CD4-positive, alpha-beta T cell (primary cell): ENCODE measurements around the gene EIF3CL. TPM values are rescaled to one million over a fixed set of nuclear protein-coding genes. Genes with fewer than 3 reads are reported as not detected.
"Not testable (repeated sequence)": the region's sequence is repeated elsewhere in the genome, so short reads cannot be mapped to it uniquely, and the experiment has no call there.

ENCODE experiments used
- ATAC-seq: fragments of 200-7000 bp; cut with Tn5 transposase; one replicate; pipeline ENCODE4 v1.10.0; 2022; ENCODE audit warnings: mild to moderate bottlenecking; ENCODE audit not compliant: poor library complexity
- CTCF ChIA-PET: fragments of 350-600 bp; sonication (Branson Sonifier 250); formaldehyde crosslinking; loops from one replicate; lab custom pipeline; 2021; ENCODE audit warnings: antibody characterized with exemption, inconsistent platforms; lab: Charles Lee
- POLR2A ChIA-PET: fragments of 350-600 bp; sonication (Branson Sonifier 250); formaldehyde crosslinking; loops from one replicate; lab custom pipeline; 2021; ENCODE audit warnings: antibody characterized with exemption, inconsistent platforms; lab: Charles Lee
- DNase-seq, 14 experiments: peaks; one replicate each; pipeline ENCODE4 v3.0.0-alpha.2; 2013 to 2020; ENCODE audit warnings: mixed read lengths in 2 of 14
- H3K27ac ChIP-seq, 2 donors: one replicate each; pipeline versions ENCODE4 v1.5.1 to v1.7.0; 2013; ENCODE audit warnings: low read length in 2 of 2, low read depth in 1 of 2, mild to moderate bottlenecking in 1 of 2
- H3K27me3 ChIP-seq, 2 experiments: 1 replicate in 1 of 2; 2 replicates in 1 of 2; pipeline versions ENCODE4 v1.6.1 to v1.7.0; 2013; ENCODE audit warnings: low read length in 2 of 2, control low read depth in 1 of 2, mild to moderate bottlenecking in 1 of 2, moderate library complexity in 1 of 2; ENCODE audit not compliant: insufficient read depth in 2 of 2, control insufficient read depth in 1 of 2
- H3K36me3 ChIP-seq: one replicate; pipeline ENCODE4 v1.6.1; 2013; ENCODE audit warnings: low read length, control low read depth; ENCODE audit not compliant: insufficient read depth
- H3K4me1 ChIP-seq: one replicate; pipeline ENCODE4 v1.6.1; 2013; ENCODE audit warnings: low read length, control low read depth; ENCODE audit not compliant: insufficient read depth
- H3K4me3 ChIP-seq: one replicate; pipeline ENCODE4 v1.5.1; 2013; ENCODE audit warnings: mild to moderate bottlenecking, low read length, moderate library complexity
- H3K9me3 ChIP-seq, 2 experiments: 1 replicate in 1 of 2; 2 replicates in 1 of 2; pipeline versions ENCODE4 v1.6.1 to v1.7.0; 2013; ENCODE audit warnings: low read length in 2 of 2, mild to moderate bottlenecking in 2 of 2, control low read depth in 1 of 2, moderate library complexity in 1 of 2; ENCODE audit not compliant: control insufficient read depth in 1 of 2, insufficient read depth in 1 of 2
- H3K27ac Mint-ChIP-seq: one replicate; pipeline ENCODE4 v1.8.0; 2020; ENCODE audit warnings: mixed read lengths
- H3K27me3 Mint-ChIP-seq: one replicate; pipeline ENCODE4 v1.8.0; 2021; ENCODE audit warnings: mixed read lengths
- H3K36me3 Mint-ChIP-seq: one replicate; pipeline ENCODE4 v1.8.0; 2021; ENCODE audit warnings: low read depth, mixed read lengths
- H3K4me1 Mint-ChIP-seq: one replicate; pipeline ENCODE4 v1.8.0; 2021; ENCODE audit warnings: low read depth, mixed read lengths
- H3K4me3 Mint-ChIP-seq: one replicate; pipeline ENCODE4 v1.8.0; 2020; ENCODE audit warnings: mild to moderate bottlenecking, mixed read lengths
- H3K9me3 Mint-ChIP-seq: one replicate; pipeline ENCODE4 v1.8.0; 2020; ENCODE audit warnings: mixed read lengths
- intact Hi-C, 2 experiments: fragments of 100-400 bp; cut with DNase I in 1 of 2; cut with micrococcal nuclease in 1 of 2; formaldehyde crosslinking; loops; one replicate each; pipeline versions ENCODE4 v1.15.1 to v1.9.0; 2023 to 2025; cut with DNase I, micrococcal nuclease
- total RNA-seq, 174 experiments: library from RNA in 2 of 174; stranded (reverse) in 2 of 174; gene quantifications; one replicate each; pipeline ENCODE4 v1.2.3 and lab custom pipeline; 2021 to 2026

Gene EIF3CL
- total RNA-seq, 2 experiments from 2014 or later, result 42.7 to 57.8 TPM

DNA sequence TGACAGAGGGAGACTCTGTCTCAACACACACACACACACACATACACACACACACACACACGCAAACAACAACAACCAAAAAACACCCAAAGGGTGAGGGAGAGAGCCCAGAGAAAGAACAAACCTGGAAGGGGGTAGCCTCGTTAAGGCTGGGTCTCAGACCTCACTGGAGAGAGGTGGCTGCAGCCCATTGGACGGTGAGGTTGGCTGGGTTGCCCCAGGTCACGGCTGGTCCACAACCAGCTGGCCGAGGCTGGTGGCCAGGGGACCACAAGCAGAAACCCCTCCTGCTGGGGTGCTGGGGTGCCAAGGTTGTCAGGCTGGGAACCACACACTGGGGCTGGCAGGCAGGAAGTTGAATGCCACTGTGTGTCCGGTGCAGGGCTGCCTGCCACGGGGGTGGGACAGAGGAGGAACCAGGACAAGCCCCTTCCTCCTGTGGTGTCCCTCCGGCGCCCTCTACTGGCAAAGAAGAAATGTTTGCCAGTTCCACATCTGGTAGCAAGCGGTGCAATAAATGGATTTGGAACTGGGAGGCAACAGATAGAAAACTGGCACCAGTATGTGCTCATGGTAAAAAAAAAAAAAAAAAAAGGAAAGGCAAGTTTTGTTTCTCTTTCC lies 22.5 kb upstream of the EIF3CL start:
- DNase-seq, H3K4me3 Mint-ChIP-seq, H3K9me3 Mint-ChIP-seq, POLR2A ChIA-PET, CTCF ChIA-PET, H3K4me3 ChIP-seq, H3K36me3 Mint-ChIP-seq, H3K27me3 ChIP-seq, H3K27me3 Mint-ChIP-seq, H3K27ac ChIP-seq, H3K9me3 ChIP-seq, H3K27ac Mint-ChIP-seq, H3K4me1 Mint-ChIP-seq, H3K36me3 ChIP-seq, H3K4me1 ChIP-seq, intact Hi-C loops: not testable (repeated sequence)
- ATAC-seq, result peak; percentile 89

DNA sequence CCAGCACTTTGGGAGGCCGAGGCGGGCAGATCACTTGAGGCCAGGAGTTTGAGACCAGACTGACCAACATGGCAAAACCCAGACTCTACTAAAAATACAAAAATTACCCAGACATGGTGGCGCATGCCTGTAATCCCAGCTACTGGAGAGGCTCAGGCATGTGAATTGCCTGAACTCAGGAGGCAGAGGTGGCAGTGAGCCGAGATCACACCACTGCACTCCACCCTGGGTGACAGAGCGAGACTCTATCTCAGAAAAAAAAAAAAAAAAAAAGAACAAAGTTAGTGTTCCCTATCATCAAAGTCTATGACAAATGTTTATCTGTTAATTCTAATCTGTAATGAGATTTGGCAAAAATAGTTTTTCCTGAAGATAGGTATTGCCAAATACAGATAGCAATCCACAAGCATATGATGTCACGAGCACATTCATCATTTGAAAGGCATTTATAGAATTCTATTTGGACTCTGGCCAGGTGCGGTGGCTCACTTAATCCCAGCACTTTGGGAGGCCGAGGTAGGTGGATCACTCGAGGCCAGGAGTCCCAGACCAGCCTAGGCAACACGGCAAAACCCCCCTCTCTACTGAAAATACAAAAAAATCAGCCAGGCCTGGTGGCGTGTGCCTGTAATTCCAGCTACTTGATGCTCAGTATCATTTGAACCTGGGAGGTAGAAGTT lies 17.6 kb upstream of the EIF3CL start:
- H3K36me3 Mint-ChIP-seq, H3K4me3 Mint-ChIP-seq, H3K4me3 ChIP-seq, H3K4me1 Mint-ChIP-seq, H3K27ac ChIP-seq, H3K27me3 Mint-ChIP-seq, CTCF ChIA-PET, ATAC-seq, H3K27ac Mint-ChIP-seq, H3K36me3 ChIP-seq, POLR2A ChIA-PET, H3K9me3 Mint-ChIP-seq, intact Hi-C loops, H3K4me1 ChIP-seq, DNase-seq, H3K9me3 ChIP-seq, H3K27me3 ChIP-seq: not testable (repeated sequence)

DNA sequence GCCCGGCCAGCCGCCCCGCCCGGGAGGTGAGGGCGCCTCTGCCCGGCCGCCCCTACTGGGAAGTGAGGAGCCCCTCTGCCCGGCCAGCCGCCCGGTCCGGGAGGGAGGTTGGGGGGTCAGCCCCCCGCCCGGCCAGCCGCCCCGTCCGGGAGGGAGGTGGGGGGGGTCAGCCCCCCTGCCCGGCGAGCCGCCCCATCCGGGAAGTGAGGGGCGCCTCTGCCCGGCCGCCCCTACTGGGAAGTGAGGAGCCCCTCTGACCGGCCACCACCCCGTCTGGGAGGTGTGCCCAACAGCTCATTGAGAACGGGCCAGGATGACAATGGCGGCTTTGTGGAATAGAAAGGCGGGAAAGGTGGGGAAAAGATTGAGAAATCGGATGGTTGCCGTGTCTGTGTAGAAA lies 13.4 kb upstream of the EIF3CL start:
- H3K4me1 ChIP-seq, POLR2A ChIA-PET, H3K36me3 Mint-ChIP-seq, DNase-seq, H3K27ac Mint-ChIP-seq, ATAC-seq, H3K9me3 ChIP-seq, CTCF ChIA-PET, H3K4me1 Mint-ChIP-seq, H3K4me3 Mint-ChIP-seq, H3K27me3 ChIP-seq, H3K4me3 ChIP-seq, H3K36me3 ChIP-seq, H3K27ac ChIP-seq, H3K27me3 Mint-ChIP-seq, H3K9me3 Mint-ChIP-seq, intact Hi-C loops: not testable (repeated sequence)

DNA sequence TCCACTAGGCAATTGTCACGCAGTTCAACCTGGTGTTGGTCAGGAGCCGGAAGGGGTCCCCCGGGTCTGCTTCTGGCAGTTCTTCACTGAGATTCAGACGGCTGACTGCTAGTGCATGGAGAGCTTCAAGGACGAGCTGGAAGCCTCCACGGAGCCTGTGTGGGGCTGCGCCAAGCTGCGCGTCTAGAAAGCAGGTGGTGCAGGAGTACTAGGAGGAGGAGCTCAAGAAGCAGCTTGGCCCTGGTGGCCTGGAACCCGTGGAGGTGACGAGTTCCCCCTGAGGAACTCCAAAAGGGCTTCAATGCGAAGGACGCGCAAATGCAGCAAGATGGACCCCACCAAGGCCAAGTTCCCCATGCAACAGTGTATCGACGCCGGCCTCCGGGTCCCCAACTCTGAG lies 10.9 kb upstream of the EIF3CL start:
- H3K27me3 ChIP-seq, DNase-seq, H3K27ac ChIP-seq, POLR2A ChIA-PET, H3K27ac Mint-ChIP-seq, ATAC-seq, H3K36me3 Mint-ChIP-seq, H3K27me3 Mint-ChIP-seq, H3K36me3 ChIP-seq, H3K4me1 ChIP-seq, H3K4me1 Mint-ChIP-seq, intact Hi-C loops, H3K9me3 Mint-ChIP-seq, H3K4me3 Mint-ChIP-seq, CTCF ChIA-PET, H3K4me3 ChIP-seq, H3K9me3 ChIP-seq: not testable (repeated sequence)

DNA sequence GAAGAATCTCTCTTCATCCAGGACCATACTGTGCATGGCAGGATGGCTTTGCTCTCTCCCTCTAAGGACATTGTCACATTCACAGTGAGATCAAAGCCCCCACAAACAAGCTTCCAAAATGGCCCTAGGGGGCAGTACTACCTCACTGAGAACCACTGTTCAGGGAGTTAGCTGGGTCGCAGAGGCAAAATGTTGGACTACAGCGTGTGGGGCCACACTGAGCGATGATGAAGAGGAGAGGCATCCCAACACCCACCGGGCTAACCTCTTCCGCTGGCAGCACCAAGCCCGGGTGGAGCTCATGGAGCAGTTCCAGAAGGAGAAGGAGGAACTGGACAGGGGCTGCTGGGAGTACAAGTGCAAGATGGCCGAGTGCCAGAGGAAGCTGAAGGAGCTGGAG lies 9.9 kb upstream of the EIF3CL start:
- H3K9me3 ChIP-seq, H3K9me3 Mint-ChIP-seq, H3K27me3 ChIP-seq, H3K27ac ChIP-seq, H3K4me3 ChIP-seq, CTCF ChIA-PET, H3K27ac Mint-ChIP-seq, POLR2A ChIA-PET, H3K27me3 Mint-ChIP-seq, H3K36me3 ChIP-seq, intact Hi-C loops, H3K4me3 Mint-ChIP-seq, H3K36me3 Mint-ChIP-seq, ATAC-seq, DNase-seq, H3K4me1 ChIP-seq, H3K4me1 Mint-ChIP-seq: not testable (repeated sequence)

DNA sequence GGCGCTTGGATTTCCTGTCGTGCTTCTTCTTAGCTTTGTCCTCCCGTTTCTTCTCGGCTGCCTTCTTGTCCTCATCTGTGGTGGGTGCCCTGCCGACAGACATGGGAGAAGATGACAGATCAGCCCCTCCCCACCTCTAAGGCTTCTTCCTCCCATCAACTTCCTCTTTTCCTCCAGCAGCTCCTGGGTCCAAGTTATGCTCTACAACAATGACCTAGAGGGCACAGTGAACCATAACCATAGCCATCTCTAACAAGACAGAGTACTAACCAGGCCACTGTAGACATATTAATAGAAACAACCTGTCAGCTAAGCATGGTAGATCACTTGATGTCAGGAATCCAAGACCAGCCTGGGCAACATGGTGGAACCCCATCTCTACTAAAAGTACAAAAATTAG lies 11.6 kb downstream of the EIF3CL start:
- H3K9me3 Mint-ChIP-seq, H3K4me1 ChIP-seq, H3K36me3 Mint-ChIP-seq, H3K9me3 ChIP-seq, H3K4me3 ChIP-seq, H3K4me3 Mint-ChIP-seq, H3K4me1 Mint-ChIP-seq, H3K27me3 ChIP-seq, POLR2A ChIA-PET, ATAC-seq, H3K36me3 ChIP-seq, H3K27ac Mint-ChIP-seq, CTCF ChIA-PET, H3K27ac ChIP-seq, H3K27me3 Mint-ChIP-seq, DNase-seq, intact Hi-C loops: not testable (repeated sequence)

DNA sequence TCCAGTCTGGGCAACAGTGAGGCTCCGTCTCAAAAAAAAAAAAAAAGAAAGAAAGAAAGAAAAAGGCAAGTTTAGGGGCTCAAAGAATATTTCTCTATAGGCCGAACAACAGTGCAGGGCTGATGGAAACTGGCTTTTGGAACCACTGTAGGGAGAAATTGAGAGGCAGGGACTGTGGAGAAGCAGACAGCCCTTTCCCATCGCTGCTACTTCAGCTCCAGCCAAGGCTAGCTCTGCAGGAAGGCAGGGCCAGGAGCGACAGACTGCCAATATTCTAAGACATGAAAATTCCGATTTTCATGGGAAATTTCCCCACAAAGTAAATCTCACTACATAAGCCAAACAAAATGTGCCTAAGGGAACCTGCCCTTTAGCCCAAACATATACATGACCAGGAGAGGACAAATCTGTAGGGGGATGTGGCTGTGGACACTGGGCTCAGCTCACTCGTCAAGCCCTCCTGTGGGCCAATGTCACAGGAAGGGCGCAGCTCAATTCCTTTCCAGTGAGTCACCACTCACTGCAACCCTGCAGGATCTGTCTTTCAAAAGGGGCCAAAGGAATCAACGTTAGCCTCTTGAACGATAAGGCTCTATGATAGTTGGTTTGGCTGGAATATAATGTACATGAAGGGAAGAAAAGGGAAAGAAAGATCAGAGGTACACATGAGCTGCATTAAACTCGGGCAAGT lies 21.3 kb downstream of the EIF3CL start:
- H3K4me3 ChIP-seq, DNase-seq, H3K4me1 ChIP-seq, POLR2A ChIA-PET, CTCF ChIA-PET, H3K36me3 ChIP-seq, H3K9me3 Mint-ChIP-seq, H3K36me3 Mint-ChIP-seq, H3K27me3 ChIP-seq, H3K27me3 Mint-ChIP-seq, H3K27ac ChIP-seq, H3K4me3 Mint-ChIP-seq, intact Hi-C loops, H3K27ac Mint-ChIP-seq, ATAC-seq, H3K4me1 Mint-ChIP-seq, H3K9me3 ChIP-seq: not testable (repeated sequence)
